Ishikawa (cell line): ENCODE results near the gene RAPGEF4.

ENCODE experiments used
- CEBPB ChIP-seq: IDR thresholded peaks from 2 replicates; pipeline ENCODE4 v1.6.1; 2012
- CREB1 ChIP-seq: IDR thresholded peaks from 2 replicates; pipeline ENCODE4 v1.6.1; 2012; ENCODE audit warnings: low read depth
- EGR1 ChIP-seq: IDR thresholded peaks from 2 replicates; pipeline ENCODE4 v1.6.1; 2012
- EP300 ChIP-seq: IDR thresholded peaks from 2 replicates; pipeline ENCODE4 v1.6.1; 2012; ENCODE audit warnings: borderline replicate concordance
- FOXM1 ChIP-seq: IDR thresholded peaks from 2 replicates; pipeline ENCODE4 v1.6.1; 2012; ENCODE audit warnings: low read depth, borderline replicate concordance
- NFIC ChIP-seq: IDR thresholded peaks from 2 replicates; pipeline ENCODE4 v1.6.1; 2012
- RAD21 ChIP-seq: IDR thresholded peaks from 2 replicates; pipeline ENCODE4 v1.6.1; 2012; ENCODE audit warnings: low read depth
- TAF1 ChIP-seq: IDR thresholded peaks from 2 replicates; pipeline ENCODE4 v1.6.1; 2012; ENCODE audit warnings: low read depth, mild to moderate bottlenecking
- TCF12 ChIP-seq: IDR thresholded peaks from 2 replicates; pipeline ENCODE4 v1.6.1; 2012; ENCODE audit warnings: low read depth
- TEAD4 ChIP-seq: IDR thresholded peaks from 2 replicates; pipeline ENCODE4 v1.6.1; 2012
- YY1 ChIP-seq: IDR thresholded peaks from 2 replicates; pipeline ENCODE4 v1.6.1; 2012; ENCODE audit warnings: low read depth
- ZBTB7A ChIP-seq: IDR thresholded peaks from 2 replicates; pipeline ENCODE4 v1.6.1; 2012; ENCODE audit warnings: low read depth
- TF ChIP-seq, protein P1 (sequence below): IDR thresholded peaks from 2 replicates; pipeline ENCODE4 v1.6.1; 2012
- TF ChIP-seq, protein P2 (sequence below): IDR thresholded peaks from 2 replicates; pipeline ENCODE4 v1.6.1; 2012
- TF ChIP-seq, protein P3 (sequence below): IDR thresholded peaks from 2 replicates; pipeline ENCODE4 v1.6.1; 2012; ENCODE audit warnings: low read depth, mild to moderate bottlenecking

RAPGEF4 gene

DNA sequence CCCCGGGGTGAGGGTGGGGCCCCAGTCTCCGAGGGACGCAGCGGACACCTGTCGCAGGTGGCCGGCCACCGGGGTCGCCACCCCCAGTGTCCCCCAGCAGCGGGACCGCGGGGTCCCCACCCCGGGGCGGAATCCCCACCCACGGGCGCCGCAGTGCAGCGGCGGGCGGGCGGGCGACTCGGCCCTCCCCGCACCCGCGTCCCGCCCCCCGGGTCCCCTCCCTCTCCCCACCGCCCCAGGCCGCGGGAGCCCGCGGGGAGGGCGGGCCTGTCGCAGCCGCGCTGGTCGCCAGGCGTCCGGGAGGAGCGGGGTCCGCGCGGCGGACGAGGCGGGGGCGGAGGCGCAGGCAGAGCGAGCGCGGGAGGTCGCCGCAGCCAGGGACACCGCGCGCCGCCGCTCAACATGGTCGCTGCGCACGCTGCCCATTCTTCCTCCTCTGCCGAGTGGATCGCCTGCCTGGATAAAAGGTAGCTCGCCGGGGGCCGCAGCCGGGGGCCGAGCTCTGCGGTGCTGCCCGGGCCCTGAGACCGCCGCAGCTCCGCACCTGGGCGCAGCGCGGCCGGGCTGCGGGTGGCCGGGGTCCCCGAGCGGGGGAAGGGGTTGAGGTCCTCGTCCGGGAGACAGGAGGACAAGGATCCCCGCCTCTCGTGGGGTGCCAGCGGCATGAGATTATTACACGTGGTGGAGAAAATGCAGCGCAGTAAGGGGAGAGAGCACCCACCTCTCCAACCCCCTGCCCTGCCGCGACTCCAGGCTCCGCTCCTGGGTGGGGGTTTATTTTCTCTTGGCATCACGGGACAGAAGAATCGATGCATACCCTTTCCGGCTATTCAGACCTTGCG, at the start of gene RAPGEF4:
RAPGEF4 (plus strand) TSS at position 264 of the 842 bp plus-strand sequence; CDS start at position 403, 139 bp downstream.
- TF ChIP-seq EP300 (no peak), CREB1 (no peak), TEAD4 (no peak), EGR1 (peak; percentile 45), TCF12 (no peak), ZBTB7A (0 out of 2 replicates have a peak, but pooled peaks have one; percentile 47), FOXM1 (no peak)
- TF ChIP-seq, protein P1, sequence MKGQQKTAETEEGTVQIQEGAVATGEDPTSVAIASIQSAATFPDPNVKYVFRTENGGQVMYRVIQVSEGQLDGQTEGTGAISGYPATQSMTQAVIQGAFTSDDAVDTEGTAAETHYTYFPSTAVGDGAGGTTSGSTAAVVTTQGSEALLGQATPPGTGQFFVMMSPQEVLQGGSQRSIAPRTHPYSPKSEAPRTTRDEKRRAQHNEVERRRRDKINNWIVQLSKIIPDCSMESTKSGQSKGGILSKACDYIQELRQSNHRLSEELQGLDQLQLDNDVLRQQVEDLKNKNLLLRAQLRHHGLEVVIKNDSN: no peak

DNA sequence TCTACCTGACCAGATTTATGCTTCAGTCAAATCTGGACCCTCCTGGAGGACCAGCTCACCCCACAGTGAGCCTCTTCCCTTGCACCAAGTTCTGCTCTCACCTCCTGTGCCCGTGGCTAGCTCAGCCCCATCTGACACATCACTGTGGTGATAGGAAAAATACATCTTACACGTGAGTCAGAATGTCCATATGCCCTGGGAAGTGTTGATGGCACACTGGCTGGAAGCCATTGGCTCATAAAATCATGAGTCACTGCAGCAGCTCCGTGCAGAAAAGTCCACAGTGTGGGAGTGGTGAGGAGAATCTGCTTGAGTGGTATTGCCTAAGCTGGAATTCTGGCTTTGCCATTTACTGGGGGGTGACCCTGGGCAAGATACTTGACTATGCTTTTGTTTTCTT, 42.6 kb upstream of the RAPGEF4 start:
- peak; percentile 50; the same call in 1 of the 2 replicates for TF ChIP-seq NFIC
- TF ChIP-seq EGR1: no peak
- no peak for TF ChIP-seq RAD21
- TF ChIP-seq, protein P2, sequence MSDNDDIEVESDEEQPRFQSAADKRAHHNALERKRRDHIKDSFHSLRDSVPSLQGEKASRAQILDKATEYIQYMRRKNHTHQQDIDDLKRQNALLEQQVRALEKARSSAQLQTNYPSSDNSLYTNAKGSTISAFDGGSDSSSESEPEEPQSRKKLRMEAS: peak; percentile 77
- TF ChIP-seq EP300: no peak
- TF ChIP-seq CEBPB: no peak
- TF ChIP-seq TEAD4: no peak

DNA sequence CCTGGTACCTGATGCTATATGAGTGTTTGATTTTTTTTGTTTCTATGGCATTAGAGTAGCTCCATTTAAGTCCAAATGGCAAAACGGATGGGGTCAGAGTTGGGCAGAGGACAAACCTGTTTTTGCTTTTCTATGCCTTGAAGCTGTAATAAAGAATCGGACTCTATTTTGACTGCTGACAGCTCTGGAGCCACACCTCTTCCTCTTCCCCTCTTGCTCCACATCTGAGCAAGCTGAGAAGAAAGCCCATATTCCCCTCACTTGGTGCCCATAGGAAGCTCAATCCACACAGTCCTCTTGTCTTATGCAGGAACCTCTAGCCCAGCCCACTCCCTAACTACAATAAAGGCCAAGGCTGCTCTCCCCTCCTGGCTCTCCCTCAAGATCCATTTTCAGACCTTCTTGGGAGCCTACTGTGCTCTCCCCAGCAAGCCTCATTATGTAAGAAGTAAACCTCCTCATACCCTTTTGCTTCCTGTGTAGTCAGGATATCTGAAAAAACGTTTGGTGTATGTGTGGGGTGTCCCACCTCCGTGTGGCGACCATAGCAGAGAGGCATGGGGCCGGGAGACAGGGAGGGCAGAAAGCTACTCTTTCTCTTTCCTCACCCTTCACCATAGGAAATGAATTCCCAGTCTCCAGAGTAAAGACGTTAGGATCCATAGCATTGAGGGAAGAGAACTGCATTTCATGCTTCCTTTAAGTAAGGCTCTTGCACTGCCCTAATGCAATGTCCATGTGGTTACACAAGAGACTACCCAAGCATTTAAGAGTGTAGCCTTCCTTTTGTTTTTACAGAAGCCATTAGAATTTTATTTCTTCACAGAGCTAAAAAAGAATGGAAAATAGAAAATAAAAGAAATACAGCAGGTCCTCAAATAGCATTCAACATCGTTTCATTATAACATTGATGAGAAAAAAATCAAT, 41.9 kb upstream of the RAPGEF4 start:
- TF ChIP-seq YY1: no peak
- no peak for TF ChIP-seq CREB1
- TF ChIP-seq ZBTB7A: no peak
- TF ChIP-seq, protein P1: no peak
- no peak for TF ChIP-seq CEBPB
- TF ChIP-seq, protein P2: no peak
- TF ChIP-seq NFIC: no peak
- TF ChIP-seq, protein P3, sequence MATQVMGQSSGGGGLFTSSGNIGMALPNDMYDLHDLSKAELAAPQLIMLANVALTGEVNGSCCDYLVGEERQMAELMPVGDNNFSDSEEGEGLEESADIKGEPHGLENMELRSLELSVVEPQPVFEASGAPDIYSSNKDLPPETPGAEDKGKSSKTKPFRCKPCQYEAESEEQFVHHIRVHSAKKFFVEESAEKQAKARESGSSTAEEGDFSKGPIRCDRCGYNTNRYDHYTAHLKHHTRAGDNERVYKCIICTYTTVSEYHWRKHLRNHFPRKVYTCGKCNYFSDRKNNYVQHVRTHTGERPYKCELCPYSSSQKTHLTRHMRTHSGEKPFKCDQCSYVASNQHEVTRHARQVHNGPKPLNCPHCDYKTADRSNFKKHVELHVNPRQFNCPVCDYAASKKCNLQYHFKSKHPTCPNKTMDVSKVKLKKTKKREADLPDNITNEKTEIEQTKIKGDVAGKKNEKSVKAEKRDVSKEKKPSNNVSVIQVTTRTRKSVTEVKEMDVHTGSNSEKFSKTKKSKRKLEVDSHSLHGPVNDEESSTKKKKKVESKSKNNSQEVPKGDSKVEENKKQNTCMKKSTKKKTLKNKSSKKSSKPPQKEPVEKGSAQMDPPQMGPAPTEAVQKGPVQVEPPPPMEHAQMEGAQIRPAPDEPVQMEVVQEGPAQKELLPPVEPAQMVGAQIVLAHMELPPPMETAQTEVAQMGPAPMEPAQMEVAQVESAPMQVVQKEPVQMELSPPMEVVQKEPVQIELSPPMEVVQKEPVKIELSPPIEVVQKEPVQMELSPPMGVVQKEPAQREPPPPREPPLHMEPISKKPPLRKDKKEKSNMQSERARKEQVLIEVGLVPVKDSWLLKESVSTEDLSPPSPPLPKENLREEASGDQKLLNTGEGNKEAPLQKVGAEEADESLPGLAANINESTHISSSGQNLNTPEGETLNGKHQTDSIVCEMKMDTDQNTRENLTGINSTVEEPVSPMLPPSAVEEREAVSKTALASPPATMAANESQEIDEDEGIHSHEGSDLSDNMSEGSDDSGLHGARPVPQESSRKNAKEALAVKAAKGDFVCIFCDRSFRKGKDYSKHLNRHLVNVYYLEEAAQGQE: no peak
- TF ChIP-seq TEAD4: no peak
- TF ChIP-seq FOXM1: no peak
- no peak for TF ChIP-seq TAF1
- no peak for TF ChIP-seq EP300
- no peak for TF ChIP-seq RAD21
- TF ChIP-seq TCF12: no peak
- TF ChIP-seq EGR1: no peak

DNA sequence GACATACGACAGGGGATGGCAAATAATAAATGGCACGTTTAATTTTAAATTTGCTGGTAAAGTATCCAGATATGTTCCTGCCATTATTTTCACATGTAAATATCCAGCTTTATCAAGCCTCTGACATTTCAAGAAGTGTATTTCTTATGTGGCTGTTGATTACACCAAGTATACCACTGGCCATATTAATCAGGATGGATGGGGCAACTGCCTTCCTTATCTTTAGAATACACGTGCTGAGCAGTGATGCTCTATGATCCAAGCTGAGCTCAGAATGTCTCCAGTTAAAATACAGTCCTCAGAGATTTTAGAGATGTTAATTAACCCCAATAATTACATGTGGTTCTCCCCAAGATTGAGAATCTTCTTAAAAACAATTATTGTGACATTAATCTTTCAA, 38.3 kb upstream of the RAPGEF4 start:
- TF ChIP-seq ZBTB7A: no peak
- TF ChIP-seq YY1: no peak
- no peak for TF ChIP-seq NFIC
- TF ChIP-seq, protein P3: no peak
- TF ChIP-seq EP300: no peak
- no peak for TF ChIP-seq CREB1
- TF ChIP-seq TEAD4: no peak
- TF ChIP-seq CEBPB: no peak
- TF ChIP-seq, protein P1: no peak
- no peak for TF ChIP-seq TCF12
- TF ChIP-seq TAF1: no peak
- TF ChIP-seq RAD21: no peak
- TF ChIP-seq, protein P2: no peak
- TF ChIP-seq FOXM1: no peak
- no peak for TF ChIP-seq EGR1
